HG02571 (cell line): Measurements from ENCODE around the gene FILIP1.

Source experiments
- ATAC-seq: cut with Tn5 transposase; IDR thresholded peaks from one replicate; pipeline ENCODE4 v1.9.1; 2021; ENCODE audit warnings: mild to moderate bottlenecking, moderate library complexity; ENCODE audit not compliant: unreplicated experiment

The FILIP1 gene

DNA sequence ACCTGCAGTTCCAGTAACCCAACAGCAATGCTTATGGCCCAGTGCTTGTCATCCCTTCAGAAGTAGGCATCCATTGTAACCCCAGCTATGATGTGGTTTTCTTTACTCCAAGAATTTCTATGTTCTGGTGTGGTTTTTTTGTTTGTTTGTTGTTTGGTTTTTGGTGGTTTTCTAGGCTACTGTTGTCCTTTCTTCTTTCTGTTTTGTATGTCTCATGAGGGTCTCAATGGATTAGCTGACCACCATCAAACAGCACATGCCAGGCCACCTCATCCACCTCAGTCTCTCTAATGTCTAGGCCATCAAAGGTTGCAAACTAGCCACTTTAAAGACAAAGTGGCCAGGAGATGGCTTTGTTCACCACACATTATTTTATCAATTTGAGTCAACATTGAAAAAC lies 149.6 kb downstream of the FILIP1 start:
- ATAC-seq = no peak

DNA sequence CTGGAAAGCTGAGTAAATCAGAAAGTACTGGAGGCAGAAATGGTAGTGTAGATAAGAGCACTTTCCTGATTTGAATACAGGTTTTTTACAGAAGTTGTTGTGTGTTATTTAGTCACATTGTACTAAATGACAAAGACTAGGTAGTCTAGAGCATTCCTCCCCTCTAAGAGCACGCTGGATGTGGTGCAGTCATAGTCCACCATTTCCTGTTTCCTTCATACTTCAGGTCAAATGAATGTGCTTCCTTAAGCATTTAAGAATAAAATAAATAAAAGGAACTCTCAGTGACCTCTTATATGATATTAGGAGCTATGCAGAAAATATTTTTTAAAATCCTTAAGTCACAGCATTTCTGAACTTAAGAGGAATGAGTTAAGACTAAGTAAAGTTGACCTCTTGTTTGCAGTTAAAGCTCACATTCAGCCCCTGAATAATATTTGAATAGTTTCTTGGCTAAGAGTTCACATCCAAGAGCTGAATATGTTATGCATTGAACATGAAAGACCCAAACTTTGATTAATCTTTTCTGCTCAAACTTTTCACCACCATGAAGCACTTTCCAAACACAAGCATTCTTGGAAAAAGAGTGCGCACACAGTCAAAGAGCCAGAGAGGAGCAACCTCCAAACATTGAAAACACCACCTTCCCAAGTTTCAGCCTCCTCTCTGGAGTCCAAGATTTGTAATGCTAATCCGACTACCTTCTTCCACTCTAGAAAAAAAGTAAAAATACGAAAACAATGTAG lies 155.6 kb downstream of the FILIP1 start:
- no peak for ATAC-seq

DNA sequence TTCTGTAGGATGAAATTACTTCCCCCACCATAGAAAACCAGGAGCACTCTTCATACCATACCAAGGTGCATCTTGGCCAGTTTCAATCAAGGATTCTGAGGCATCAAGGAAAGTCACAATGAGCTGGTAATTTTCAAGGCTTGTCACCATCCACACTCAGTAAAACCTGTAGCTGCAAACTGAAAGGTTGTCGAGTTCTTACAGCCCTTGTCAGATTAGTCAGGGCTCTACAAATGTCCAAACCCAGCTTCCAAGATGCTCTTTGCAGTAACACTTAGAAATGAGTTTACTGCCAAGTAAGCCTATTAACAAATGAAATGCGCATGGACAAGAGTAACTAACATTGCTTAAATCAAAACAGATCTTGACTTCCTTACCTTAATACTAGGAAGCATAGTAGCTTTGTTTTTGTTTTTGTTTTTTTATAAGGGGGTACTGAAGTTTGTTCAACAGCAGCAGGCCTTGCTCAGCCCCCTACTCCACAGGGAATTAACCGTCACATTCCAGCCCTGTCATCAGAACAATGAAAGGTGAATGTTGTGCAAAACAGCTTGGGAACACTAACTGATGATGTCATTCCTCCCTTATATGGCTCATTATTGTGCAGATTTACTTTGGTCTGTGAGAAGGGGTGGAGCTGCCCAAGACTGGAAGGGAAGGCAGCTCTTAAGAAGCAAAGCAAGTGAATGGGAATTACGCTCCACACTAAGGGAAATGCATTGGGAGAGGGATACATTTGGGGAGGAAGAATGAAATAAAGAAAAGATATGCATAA lies 159.1 kb downstream of the FILIP1 start:
- ATAC-seq = no peak

DNA sequence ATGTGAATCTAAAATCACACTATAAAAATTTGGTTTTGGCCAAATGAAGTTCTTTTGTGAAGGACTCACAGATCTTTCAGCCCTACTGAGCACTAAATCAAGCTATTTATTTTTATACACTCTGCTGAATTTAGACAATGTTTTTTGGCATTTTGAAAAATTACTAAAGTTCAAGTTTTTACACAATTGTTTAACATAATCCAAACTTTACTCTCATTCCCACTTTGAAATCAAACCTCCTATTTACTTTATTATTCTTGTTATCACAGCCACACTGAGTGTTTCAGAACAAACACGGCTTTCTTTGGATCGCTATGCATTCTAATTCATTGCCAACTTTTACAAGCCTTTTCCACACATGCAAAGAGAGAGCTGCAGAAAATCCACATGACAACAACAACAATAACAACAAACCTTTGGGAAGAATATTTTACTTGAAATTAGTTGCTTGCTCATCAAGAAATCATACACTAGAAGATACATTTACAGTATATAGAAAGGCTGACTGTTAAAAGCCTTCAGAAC lies 159.9 kb downstream of the FILIP1 start:
- no peak for ATAC-seq

DNA sequence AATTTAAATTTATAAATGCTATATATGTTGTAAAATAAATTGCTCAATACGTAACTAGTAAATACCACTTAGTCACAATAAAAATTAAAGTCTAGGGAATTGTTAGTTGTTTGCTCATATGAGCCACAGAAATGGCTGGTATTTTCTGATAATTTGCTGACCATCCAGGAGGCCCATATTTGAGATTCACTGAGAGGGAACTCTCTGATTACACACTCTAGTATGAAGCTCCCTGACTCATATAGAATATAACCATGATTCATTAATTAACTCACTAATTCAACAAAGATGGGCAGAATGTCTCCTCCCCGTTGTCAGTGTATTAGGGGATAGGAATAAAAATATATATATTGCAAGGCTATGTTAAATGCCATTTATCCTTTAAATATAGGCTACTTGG lies 162.4 kb downstream of the FILIP1 start:
- no peak for ATAC-seq

DNA sequence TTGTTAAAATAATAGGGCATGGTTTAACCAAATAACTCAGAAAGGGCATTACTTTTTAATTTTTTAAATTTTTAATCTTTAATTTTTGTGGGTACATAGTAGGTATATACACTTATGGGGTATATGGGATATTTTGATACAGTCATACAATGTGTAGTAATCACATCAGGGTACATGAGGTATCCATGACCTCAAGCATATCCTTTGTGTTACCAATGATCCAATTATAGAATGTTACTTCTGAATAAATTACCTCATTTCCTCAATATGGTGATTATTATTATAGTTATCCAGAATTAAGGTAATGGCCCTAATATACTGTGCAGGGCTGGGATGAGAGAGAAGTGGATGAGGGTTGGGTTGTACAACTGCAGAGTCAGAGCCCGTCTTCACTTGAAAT lies 163.9 kb downstream of the FILIP1 start:
- ATAC-seq = no peak

DNA sequence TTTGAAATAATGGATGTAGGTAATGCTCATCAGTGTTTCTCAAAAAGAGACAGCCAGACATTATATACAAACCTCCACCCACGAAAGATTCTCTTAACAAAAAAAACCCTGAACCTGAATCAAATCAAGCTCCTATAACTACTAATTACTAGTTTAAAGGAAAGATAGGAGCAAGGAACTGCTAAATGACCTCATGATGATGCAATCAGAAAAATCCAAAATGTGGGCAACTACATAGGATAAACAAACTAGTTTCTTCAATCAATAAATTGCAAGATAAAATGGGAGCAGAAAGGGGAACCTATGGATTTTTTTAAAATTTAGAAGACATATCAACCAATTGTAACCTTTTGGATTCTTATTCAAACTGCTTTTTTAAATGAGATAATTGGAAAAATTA lies 165.8 kb downstream of the FILIP1 start:
- ATAC-seq = no peak

DNA sequence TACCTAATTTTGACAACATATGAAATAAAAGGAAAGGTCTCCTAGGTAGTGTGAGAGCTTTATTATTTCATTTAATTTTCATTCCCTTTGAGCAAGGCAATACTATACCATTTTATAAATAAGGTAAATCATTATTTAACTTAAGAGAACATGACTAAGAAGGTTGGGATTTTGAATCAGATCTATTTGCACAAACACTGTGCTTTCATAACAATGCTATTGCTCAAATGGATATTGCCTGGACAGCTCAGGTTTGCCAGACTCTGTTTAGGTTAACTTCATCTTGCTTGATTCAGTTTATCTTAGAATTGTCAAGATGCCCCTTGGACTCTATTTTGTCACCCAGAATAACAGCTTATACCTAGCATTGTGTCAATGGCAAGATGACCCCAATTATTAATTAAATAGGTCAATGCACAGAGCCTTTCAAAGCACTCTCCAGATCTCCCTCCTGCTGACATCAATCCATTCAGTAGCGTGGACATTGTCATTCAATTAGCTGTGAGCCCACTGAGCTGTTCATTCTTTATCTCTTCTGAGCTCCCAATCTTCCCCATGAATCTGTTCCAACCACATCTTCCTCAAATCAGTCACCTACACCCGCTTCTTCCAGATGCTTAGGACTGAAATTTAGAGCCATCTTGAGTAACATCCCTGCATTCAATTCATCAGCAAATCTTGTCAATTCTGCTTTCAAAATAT lies 166.9 kb downstream of the FILIP1 start:
- no peak for ATAC-seq

DNA sequence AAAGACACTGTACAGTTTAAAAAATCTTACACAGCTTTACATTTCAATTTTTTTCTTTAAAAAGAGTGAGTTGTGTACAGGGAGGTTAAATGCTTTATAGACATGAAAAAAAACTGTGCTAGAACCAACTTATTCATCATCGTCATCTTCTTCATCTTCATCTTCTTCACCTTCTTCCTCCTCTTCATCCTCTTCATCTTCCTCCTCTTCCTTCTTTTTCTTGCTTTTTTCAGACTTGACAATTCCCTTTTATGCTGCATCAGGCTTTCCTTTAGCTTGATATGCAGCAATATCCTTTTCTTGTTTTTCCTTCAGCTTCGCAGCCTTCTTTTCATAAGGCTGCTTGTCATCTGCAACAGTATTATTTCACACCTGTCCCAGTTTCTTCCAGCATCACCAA lies 174.7 kb downstream of the FILIP1 start:
- no peak for ATAC-seq

DNA sequence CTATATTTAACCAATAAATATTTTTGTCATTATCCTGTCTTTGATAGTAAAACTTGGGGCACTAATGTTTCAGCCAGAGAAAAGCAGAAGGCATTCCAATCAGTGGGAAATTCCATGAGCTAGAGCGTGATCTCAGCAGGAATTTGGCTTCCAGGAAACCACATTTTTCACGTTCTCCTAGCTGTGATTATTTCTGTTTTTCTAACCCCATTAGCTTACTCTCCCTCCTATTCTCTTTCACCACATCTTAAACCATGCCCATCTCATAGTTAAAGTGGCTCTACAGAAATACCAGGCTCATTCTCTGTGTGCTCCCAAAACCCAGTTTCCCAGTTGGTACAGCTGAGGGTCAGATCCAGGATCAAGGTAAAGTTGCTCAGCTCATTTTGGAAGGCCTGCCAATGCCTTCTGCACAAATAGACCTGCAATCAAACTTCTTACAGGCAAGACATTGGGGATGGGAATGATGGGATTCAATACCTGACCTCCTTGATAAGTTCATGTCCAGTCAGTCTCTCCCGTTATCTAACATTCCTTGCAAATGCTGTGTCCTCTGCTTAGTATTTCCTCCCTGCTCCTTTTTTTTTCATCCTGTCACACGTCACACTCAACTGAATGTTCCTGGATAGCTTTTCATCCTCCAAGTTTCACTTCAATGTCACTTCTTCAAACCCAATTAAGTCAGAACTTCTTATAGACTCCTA lies 175.9 kb downstream of the FILIP1 start:
- no peak for ATAC-seq

DNA sequence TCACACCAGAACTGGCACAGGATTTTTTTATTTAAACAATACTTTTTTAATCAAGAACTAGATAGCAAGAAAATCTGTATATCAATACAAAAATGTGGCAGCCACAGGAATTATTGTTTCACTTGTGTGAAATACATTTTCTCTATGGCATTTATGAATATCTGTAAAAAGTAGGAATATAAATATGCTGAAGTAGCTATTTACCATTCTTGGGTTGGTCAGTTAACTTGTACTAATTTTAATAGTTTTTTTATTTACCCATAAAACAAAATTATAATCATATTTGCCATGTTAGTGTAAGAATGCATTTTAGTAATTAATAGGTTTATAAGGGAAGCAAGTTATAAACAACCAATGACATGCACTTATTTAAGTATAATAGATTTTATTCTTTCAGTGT lies 177.6 kb downstream of the FILIP1 start:
- ATAC-seq = no peak

DNA sequence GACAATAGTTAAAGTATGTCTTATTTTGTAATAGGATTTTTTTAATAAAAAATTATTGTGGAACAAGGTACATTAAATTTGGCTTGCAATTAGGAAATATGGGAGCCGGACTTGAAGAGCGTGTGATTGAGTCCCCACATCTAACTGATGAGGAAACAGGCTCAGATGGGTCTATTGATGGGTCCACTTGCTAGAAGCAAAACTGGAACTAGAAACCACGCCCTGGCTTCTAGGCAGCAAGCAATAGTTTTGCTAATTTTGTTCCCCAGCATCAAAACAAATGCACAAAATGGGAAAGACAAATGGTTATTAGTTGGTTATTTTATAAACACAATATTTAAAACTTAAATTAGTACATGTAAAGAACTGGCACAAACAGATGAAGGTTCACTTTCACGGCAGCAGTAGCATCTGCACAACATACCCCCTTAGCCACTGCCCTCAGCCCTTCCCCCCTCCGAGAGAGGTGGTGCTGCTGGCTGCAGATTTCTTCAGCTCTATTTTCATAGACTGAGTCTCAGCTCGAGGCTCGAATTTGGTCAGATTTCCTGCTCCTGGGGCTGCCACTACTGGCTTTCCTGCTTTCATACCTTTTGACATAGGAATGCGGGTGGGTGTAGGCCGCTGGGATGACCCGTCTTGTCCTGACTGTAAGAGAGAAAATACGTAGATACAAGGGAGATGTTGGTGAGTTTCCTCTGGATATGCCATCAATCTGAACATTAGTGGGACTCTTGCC lies 185.2 kb downstream of the FILIP1 start:
- ATAC-seq = no peak

DNA sequence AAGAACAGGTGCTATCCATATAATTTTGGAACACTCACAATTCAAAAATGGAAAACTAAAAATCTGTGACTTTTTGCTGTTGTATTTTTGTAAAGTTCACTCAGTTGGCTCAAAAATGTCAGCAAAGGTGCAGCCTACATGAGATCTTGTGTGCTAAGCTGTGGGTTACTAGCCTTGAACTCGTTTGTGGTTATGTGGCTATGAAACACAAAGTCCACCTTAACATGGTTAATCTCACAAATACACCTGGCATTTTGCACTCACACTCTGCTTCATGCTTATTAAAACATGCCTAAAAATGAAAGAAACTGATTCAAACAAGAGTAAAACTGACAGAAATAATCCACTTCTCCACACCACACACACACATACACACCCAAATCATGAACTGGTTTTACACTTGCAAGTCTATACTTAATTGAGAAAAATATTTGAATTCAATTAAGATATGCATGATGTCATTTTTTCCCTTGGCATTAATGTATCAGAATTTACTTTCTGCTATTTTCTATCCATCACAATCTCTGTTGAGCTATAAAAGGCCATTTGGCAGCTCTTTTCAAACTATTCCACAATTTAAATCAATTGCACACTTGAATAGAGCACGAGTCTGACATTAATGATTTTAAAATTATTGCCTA lies 186.1 kb downstream of the FILIP1 start:
- ATAC-seq = no peak

DNA sequence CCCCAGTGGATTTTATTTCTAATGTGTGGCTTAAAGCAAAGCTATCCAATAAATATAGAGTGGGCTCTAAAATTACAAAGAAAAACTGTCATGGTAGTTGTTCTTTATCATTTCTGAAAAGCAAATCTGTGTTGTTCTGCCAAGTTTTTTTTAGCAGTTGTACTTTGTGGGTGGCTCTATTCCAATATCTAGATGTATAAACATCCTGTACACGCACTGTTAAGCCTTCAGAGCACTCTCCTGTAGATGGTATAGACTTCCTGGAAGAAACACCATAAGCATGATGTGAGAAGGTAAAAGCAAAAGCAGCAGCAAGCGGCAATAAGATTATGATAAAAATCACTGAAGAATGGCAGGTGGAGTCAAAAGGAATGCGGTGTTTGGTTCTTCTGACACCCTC lies 187.5 kb downstream of the FILIP1 start:
- ATAC-seq = no peak

DNA sequence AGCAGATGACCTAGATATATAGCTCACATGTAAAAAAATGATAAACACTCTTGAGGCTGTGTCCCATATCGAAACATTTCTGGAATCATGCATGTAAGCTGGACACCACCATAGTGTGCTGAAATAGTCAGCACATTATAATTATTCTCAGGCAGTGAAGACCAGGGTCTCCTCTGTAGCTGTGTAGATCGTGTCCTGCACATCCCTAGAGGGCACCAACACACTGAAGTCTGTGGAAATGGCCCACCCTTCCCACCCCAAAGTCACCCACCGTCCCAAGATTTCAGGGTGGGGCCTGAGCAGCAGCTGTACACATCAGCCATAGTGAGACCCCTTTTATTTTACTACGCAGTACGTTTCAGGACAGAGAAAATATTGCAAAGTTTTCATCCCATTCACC lies 188.0 kb downstream of the FILIP1 start:
- ATAC-seq = no peak

DNA sequence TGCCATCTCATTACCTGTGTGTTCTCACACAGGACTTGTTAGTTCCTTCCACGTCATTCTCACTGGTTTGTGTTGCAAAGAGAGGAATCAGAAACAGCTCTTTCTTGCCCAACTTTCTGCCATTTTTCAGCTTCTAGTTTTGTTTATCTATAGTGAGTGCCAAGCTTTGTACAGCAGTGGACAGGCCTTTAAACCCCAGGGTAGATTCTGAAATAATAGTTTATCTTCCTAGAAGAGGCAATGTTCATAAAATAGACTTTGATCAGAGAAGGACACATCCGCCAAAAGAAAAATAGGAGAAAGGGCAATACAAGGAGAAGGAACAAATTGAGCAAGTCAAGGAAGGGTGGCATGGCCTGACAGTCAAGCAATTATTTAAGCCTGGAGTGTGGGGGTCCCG lies 191.3 kb downstream of the FILIP1 start:
- no peak for ATAC-seq

DNA sequence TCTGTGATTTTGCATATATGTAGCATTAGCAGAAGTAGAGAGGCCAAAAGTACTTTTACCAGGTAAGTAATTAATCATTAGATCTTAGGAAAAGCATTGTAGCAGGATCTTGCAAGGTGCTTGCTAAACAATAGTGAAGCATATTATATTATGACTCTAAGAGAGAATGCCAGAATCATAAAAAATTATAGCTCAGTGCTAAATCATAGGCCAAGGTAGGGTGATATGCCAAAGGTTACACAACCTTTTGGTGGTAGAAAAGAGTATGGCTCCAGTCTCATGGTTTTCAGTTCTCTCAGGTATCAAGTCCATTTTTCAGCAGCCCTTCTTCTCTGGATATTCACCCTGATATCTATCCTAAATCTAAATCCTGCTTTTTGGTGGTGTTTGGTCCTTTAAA lies 192.1 kb downstream of the FILIP1 start:
- ATAC-seq = no peak

DNA sequence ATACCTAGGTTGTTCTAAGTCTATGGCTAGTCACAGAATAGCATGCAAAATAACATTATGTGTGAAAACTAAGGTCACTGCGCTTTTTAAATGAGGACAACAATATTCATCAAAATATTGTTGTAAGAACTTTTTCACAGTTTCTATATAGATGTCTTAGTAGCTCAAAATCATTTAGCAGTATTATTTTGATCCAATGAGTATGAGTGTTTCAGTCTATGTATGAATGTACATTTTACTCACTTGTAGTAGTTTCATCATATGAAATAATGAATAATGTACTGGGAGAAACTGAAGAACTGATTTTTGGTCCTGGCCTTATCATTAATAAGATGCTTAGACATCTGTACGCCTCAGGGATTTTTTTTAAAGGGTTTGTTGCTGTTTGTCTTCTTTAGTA lies 192.5 kb downstream of the FILIP1 start:
- ATAC-seq = no peak

DNA sequence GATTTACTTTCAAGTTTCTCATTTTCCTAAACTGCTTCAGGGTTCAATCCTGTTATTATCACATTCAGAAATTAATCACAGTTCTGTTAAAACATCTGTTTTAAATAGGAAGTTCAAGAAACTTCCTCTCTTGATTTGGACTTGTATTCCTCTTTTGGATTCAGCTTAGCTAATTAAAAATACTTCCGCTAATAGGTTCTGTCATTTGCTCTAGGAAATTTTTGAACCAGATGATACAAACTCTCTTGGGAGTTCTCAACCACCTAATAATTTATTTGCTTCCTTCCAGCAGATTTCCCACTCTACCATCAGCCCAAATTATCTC lies 193.1 kb downstream of the FILIP1 start:
- ATAC-seq = no peak
